ENCODE measurements around the gene UPK1B.

The UPK1B gene

GRCh38 chr3:119206611-119207511, 33.5 kb downstream of the UPK1B start:
- no peak for DNase-seq (ENCODE audit: low spot score)
- TF ChIP-seq CTCF (IDR thresholded peaks at IDR 0.05; ENCODE audit: borderline replicate concordance, control extremely low read depth, extremely low read depth, insufficient read depth, missing control alignments), result no peak
- in situ Hi-C loops (cut with MboI; ENCODE audit: low sequenced_read_pairs, unreplicated experiment), result no loop called here

- in situ Hi-C loops (cut with MboI; ENCODE audit: low sequenced_read_pairs, unreplicated experiment), result no loop called here
- TF ChIP-seq CTCF (IDR thresholded peaks at IDR 0.05; ENCODE audit: borderline replicate concordance, control extremely low read depth, extremely low read depth, insufficient read depth, missing control alignments), result no peak
- DNase-seq (ENCODE audit: low spot score), result no peak
Observed at GRCh38 chr3:119207512-119207875, 34.1 kb downstream of the UPK1B start.

DNA sequence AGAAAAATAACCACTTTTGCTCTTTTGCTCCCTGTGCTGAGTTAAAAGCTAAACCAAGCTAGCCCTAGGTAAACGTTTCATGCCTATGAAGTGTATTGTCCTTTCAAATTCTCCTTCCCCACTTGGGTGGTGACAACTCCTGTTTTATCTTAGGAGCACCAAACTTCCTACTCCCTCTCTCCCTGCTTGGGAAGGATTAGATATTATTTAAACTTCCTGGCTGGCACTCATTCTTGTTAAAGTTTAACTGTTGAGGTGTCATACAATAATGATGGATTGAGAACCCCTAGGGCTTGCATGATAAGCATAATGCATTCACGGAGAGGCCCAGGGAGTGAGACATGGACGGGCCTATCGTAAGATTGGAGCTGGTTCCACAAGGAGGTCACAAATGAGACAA, 37.8 kb downstream of the UPK1B start:
- DNase-seq (ENCODE audit: low spot score), result no peak
- in situ Hi-C loops (cut with MboI; ENCODE audit: low sequenced_read_pairs, unreplicated experiment), result no loop called here
- no peak for TF ChIP-seq CTCF (IDR thresholded peaks at IDR 0.05; ENCODE audit: borderline replicate concordance, control extremely low read depth, extremely low read depth, insufficient read depth, missing control alignments)

DNA sequence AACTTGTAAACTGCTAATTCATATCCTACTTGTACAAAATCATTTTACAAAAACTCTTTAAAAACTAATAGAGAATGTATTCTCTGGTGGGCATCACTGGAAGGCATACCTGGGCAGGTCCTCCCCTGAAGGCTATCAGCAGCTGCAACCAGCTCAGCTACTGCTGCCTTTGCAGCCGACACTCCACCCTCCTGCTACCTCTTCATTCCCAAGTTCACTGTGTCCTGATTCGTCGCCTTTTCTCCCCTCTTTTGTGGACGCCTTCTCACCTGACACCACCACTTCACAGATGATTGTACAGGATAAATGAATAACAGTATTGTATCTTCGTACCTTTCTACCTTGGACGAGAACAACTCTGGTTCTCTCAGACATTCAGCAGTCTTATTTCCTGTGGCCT, 38.4 kb downstream of the UPK1B start:
- DNase-seq (ENCODE audit: low spot score), result no peak
- no peak for TF ChIP-seq CTCF (IDR thresholded peaks at IDR 0.05; ENCODE audit: borderline replicate concordance, control extremely low read depth, extremely low read depth, insufficient read depth, missing control alignments)
- in situ Hi-C loops (cut with MboI; ENCODE audit: low sequenced_read_pairs, unreplicated experiment), result no loop called here

GRCh38 chr3:119219069-119219468, 45.7 kb downstream of the UPK1B start:
- TF ChIP-seq CTCF (IDR thresholded peaks at IDR 0.05; ENCODE audit: borderline replicate concordance, control extremely low read depth, extremely low read depth, insufficient read depth, missing control alignments), result no peak
- in situ Hi-C loops (cut with MboI; ENCODE audit: low sequenced_read_pairs, unreplicated experiment), result no loop called here
- peak; percentile 67 for DNase-seq (ENCODE audit: low spot score)

DNA sequence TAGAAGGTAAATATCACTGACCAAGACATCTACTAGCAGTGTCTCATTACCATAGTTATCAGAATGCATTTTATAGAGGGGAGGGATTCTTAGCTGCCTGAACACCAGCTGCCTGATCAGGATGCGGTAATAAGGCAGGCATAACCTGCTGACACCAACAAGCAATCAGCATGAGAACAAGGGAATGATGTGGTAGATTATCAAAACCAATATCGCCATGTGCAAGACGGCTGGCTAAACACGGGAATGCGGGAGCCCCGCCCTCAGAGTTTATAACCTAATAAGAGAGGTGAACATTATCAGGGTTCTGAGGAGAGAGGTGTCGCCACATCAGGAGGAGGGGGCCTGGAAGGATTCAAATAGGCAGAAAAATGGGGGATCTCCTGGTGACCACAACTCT, 46.8 kb downstream of the UPK1B start:
- no peak for TF ChIP-seq CTCF (IDR thresholded peaks at IDR 0.05; ENCODE audit: borderline replicate concordance, control extremely low read depth, extremely low read depth, insufficient read depth, missing control alignments)
- in situ Hi-C loops (cut with MboI; ENCODE audit: low sequenced_read_pairs, unreplicated experiment), result no loop called here
- no peak for DNase-seq (ENCODE audit: low spot score)

All from GM13976 (cell line).